CD4-positive, CD25-positive, alpha-beta regulatory T cell (primary cell): ENCODE data around the gene PLEKHA4. TPM values are rescaled to one million over a fixed set of nuclear protein-coding genes. Genes with fewer than 3 reads are reported as not detected.
"Not testable (repeated sequence)": the region's sequence is repeated elsewhere in the genome, so short reads cannot be mapped to it uniquely, and the experiment has no call there.

ENCODE experiments used
- ATAC-seq, 2 donors: fragments of 150-1000 bp; cut with Tn5 transposase; one replicate each; pipeline ENCODE4 v1.10.0; 2021; ENCODE audit warnings: low read depth in 2 of 2, moderate number of reproducible peaks in 2 of 2, moderate library complexity in 1 of 2
- DNase-seq, 3 donors: peaks; one replicate each; pipeline versions ENCODE4 v3.0.0 to v3.0.0-alpha.2; 2012 to 2022; ENCODE audit warnings: mixed read lengths in 1 of 3
- H3K27ac ChIP-seq: one replicate; pipeline ENCODE4 v1.7.0; 2013; ENCODE audit warnings: mild to moderate bottlenecking, low read length; ENCODE audit not compliant: insufficient read depth, poor library complexity, severe bottlenecking
- H3K27me3 ChIP-seq: one replicate; pipeline ENCODE4 v1.7.0; 2013; ENCODE audit warnings: low read length; ENCODE audit not compliant: control insufficient read depth, insufficient read depth
- H3K36me3 ChIP-seq: one replicate; pipeline ENCODE4 v1.7.0; 2013; ENCODE audit warnings: mild to moderate bottlenecking, low read length, moderate library complexity; ENCODE audit not compliant: control insufficient read depth, insufficient read depth
- H3K4me1 ChIP-seq: 2 replicates; pipeline ENCODE4 v1.7.0; 2013; ENCODE audit warnings: mild to moderate bottlenecking, low read length; ENCODE audit not compliant: insufficient read depth, control insufficient read depth, poor library complexity, severe bottlenecking
- H3K4me3 ChIP-seq: one replicate; pipeline ENCODE4 v1.7.0; 2013; ENCODE audit warnings: low read depth, mild to moderate bottlenecking, low read length, moderate library complexity
- H3K9me3 ChIP-seq, 2 experiments: 1 replicate in 1 of 2; 2 replicates in 1 of 2; pipeline ENCODE4 v1.7.0; 2013; ENCODE audit warnings: low read length in 2 of 2, mild to moderate bottlenecking in 1 of 2, moderate library complexity in 1 of 2; ENCODE audit not compliant: control insufficient read depth in 2 of 2
- H3K27ac Mint-ChIP-seq, 3 donors: one replicate each; pipeline ENCODE4 v1.8.0; 2020 to 2022; ENCODE audit warnings: mild to moderate bottlenecking in 3 of 3, mixed read lengths in 3 of 3, moderate library complexity in 2 of 3
- H3K27me3 Mint-ChIP-seq: one replicate; pipeline ENCODE4 v1.8.0; 2022; ENCODE audit warnings: mild to moderate bottlenecking, mixed read lengths
- H3K36me3 Mint-ChIP-seq: one replicate; pipeline ENCODE4 v1.8.0; 2020; ENCODE audit warnings: mixed read lengths
- H3K4me1 Mint-ChIP-seq, 4 donors: one replicate each; pipeline ENCODE4 v1.8.0; 2020 to 2022; ENCODE audit warnings: mixed read lengths in 4 of 4, mild to moderate bottlenecking in 1 of 4
- H3K4me3 Mint-ChIP-seq, 4 donors: one replicate each; pipeline ENCODE4 v1.8.0; 2020 to 2022; ENCODE audit warnings: mild to moderate bottlenecking in 4 of 4, mixed read lengths in 4 of 4, moderate library complexity in 3 of 4
- H3K9me3 Mint-ChIP-seq, 7 donors: one replicate each; pipeline ENCODE4 v1.8.0; 2020 to 2022; ENCODE audit warnings: mixed read lengths in 7 of 7, mild to moderate bottlenecking in 3 of 7, moderate library complexity in 2 of 7
- polyA plus RNA-seq, 4 donors: library from polyadenylated mRNA; unstranded; fragments of 300-500 nt; fragmentation: Illumina TruSeq; gene quantifications; one replicate each; pipeline ENCODE4 v1.2.3, GENCODE V29; 2021
- total RNA-seq: library from RNA; stranded (reverse); gene quantifications from one replicate; pipeline ENCODE4 v1.2.3, GENCODE V29; 2022

Gene PLEKHA4
- total and polyA plus RNA-seq, 5 donors from 2014 or later: 0.84 to 4.6 (median 1.8) TPM

DNA sequence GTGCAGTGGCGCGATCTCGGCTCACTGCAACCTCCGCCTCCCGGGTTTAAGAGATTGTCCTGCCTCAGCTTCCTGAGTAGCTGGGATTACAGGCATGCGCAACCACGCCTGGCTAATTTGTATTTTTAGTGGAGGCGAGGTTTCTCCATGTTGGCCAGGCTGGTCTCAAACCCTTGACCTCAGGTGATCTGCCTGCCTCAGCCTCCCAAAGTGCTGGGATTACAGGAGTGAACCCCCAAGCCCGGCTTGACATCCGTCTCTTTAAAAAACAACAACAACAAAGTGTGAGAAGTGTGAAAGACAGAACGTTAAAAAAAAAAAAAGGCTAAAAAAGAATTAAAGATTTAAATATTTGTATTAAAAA, 31.0 kb upstream of the PLEKHA4 start:
- not testable (repeated sequence) for H3K27me3 ChIP-seq, H3K36me3 ChIP-seq, DNase-seq, H3K9me3 ChIP-seq, ATAC-seq, H3K9me3 Mint-ChIP-seq, H3K36me3 Mint-ChIP-seq
- Mint-ChIP-seq H3K27ac (peak overlapping the region in 1 of 3 donors; percentile 96), H3K4me1 (peaks cover 0 to 54% (median 19%) of the 10 kb centered on the region in 4 donors), H3K27me3 (peaks cover 25% of the 10 kb centered on the region), H3K4me3 (peak overlapping the region; percentile 82 to 99 (median 89))
- Histone ChIP-seq H3K27ac (peak overlapping the region; percentile 84), H3K4me3 (peak overlapping the region; percentile 83), H3K4me1 (peaks cover 25% of the 10 kb centered on the region)

DNA sequence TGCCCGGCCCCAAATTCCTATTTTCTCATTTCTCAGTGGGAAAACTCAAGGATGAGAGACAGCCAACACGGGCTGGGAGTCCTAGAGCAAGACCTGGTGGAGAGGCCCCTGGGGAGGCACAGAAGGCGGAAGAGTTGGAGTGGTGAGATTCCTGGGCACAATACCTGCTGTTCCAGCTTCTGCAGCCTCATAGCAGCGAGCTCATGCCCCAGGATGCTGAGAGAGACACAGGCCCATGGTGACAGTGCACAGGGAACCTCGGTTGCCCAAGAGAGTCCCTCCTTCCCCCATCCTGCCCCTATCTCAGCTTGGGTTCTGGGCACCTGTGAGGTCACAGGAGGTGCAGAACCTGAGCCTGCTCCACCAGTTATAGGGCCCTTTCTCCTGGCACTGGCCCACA, 28.8 kb upstream of the PLEKHA4 start:
- peaks cover 0 to 45% (median 15%) of the 10 kb centered on the region in 4 donors for H3K4me1 Mint-ChIP-seq
- peak overlapping the region in 1 of 4 donors; percentile 43 for H3K4me3 Mint-ChIP-seq
- Histone ChIP-seq H3K27ac (no peak overlapping the region), H3K27me3 (peaks cover 8% of the 10 kb centered on the region), H3K4me1 (peaks cover 25% of the 10 kb centered on the region), H3K4me3 (no peak overlapping the region), H3K36me3 (no peaks in the 10 kb centered on the region), H3K9me3 (no peaks in the 10 kb centered on the region)
- ATAC-seq (no peak), DNase-seq (no peak)
- H3K27me3 Mint-ChIP-seq: peaks cover 41% of the 10 kb centered on the region
- H3K36me3 Mint-ChIP-seq: peaks cover 4% of the 10 kb centered on the region
- peak overlapping the region in 2 of 3 donors; percentile 12 to 34 for H3K27ac Mint-ChIP-seq
- H3K9me3 Mint-ChIP-seq: peaks cover 0 to 1% (median 0%) of the 10 kb centered on the region in 7 donors

DNA sequence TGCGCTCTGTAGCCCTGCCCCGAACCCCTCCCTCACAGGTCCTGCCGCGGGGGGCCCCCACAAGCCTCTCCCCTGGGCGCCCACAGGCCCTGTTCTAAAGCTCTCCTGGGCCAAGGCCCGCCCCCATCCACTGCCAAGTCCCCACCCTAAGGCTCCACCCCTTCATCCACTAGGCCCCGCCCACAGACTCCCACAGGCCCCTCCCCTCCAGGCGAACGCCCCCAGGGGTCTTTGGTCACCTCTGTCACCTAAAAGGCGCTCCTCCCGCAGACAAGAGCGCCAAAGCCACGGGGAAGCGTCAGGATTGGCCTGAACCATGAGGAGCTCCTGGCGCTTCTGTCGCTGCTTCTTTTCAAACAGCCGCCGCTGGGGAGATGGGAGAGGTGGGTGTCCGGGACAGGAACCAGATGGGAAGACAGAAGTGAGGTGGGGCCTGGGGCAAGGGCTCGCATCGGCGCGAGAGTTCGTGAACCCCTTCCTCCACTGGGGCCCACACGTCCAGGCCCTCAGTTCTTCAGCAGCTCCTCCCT, 27.8 kb upstream of the PLEKHA4 start:
- H3K27ac Mint-ChIP-seq: peak overlapping the region; percentile 12 to 96 (median 81)
- H3K9me3 ChIP-seq: no peaks in the 10 kb centered on the region
- H3K27ac ChIP-seq: no peak overlapping the region
- peaks cover 4% of the 10 kb centered on the region for H3K36me3 Mint-ChIP-seq
- H3K4me1 Mint-ChIP-seq: peaks cover 0 to 36% (median 11%) of the 10 kb centered on the region in 4 donors
- peaks cover 0 to 3% (median 0%) of the 10 kb centered on the region in 7 donors for H3K9me3 Mint-ChIP-seq
- peaks cover 48% of the 10 kb centered on the region for H3K27me3 Mint-ChIP-seq
- ATAC-seq: no peak
- H3K4me3 ChIP-seq: no peak overlapping the region
- H3K4me3 Mint-ChIP-seq: peak overlapping the region; percentile 43 to 75 (median 64)
- peak in 2 of 3 donors; percentile 36 to 47 for DNase-seq
- H3K36me3 ChIP-seq: no peaks in the 10 kb centered on the region
- peaks cover 10% of the 10 kb centered on the region for H3K27me3 ChIP-seq
- peaks cover 19% of the 10 kb centered on the region for H3K4me1 ChIP-seq

DNA sequence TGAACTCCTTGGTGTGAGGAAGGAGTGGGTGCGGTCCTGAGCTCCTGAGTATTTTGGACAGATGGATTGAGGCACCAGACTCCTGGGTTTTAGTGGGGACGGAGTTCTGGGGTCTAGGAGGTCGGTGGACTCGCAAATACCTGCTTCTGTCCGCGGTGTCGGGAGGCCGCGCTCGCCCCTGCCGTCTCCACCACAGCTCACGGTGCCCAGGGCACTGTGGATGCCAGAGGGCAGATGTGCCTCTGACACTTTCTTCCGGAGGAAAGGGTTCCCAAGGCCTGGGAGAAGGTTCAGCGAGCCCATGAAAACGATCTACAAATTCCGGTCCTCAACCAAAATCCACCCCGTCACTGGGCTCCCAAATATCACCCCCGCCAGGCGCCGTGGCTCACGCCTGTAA, 26.8 kb upstream of the PLEKHA4 start:
- H3K27me3 Mint-ChIP-seq: peaks cover 48% of the 10 kb centered on the region
- Histone ChIP-seq H3K27ac (no peak overlapping the region), H3K36me3 (no peaks in the 10 kb centered on the region), H3K27me3 (peaks cover 10% of the 10 kb centered on the region), H3K9me3 (no peaks in the 10 kb centered on the region), H3K4me1 (peaks cover 9% of the 10 kb centered on the region), H3K4me3 (no peak overlapping the region)
- H3K9me3 Mint-ChIP-seq: peaks cover 0 to 3% (median 0%) of the 10 kb centered on the region in 7 donors
- no peaks in the 10 kb centered on the region for H3K36me3 Mint-ChIP-seq
- DNase-seq (no peak), ATAC-seq (no peak)
- H3K4me1 Mint-ChIP-seq: peaks cover 0 to 29% (median 7%) of the 10 kb centered on the region in 4 donors
- H3K27ac Mint-ChIP-seq: no peak overlapping the region
- H3K4me3 Mint-ChIP-seq: peak overlapping the region in 3 of 4 donors; percentile 7 to 63 (median 28)

DNA sequence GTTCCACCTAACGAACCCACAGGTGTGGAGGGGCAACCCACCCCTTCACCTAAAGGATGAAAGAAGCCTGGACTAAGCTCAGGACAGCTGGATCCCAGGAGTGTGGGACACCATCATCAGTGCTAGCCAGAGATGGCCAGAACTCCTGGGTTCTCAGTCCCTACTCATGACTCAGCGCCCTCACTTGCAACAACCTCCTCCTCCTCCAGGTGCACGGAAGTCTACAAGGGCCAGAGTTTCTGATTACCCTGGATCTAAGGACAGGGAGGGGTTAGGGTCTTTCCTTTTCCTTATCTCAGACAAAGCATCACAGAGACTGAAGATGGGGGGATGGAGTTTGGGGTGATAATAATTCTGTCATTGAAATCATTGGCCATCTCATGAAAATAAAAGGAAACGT, 22.1 kb upstream of the PLEKHA4 start:
- Histone ChIP-seq H3K36me3 (no peaks in the 10 kb centered on the region), H3K27me3 (peaks cover 10% of the 10 kb centered on the region), H3K4me3 (no peak overlapping the region), H3K4me1 (peaks cover 1% of the 10 kb centered on the region), H3K27ac (no peak overlapping the region), H3K9me3 (no peaks in the 10 kb centered on the region)
- H3K4me1 Mint-ChIP-seq: peaks cover 0 to 10% (median 2%) of the 10 kb centered on the region in 4 donors
- no peaks in the 10 kb centered on the region for H3K36me3 Mint-ChIP-seq
- peaks cover 0 to 1% (median 0%) of the 10 kb centered on the region in 7 donors for H3K9me3 Mint-ChIP-seq
- ATAC-seq (no peak), DNase-seq (no peak)
- H3K4me3 Mint-ChIP-seq: peak overlapping the region in 1 of 4 donors; percentile 3
- no peak overlapping the region for H3K27ac Mint-ChIP-seq
- H3K27me3 Mint-ChIP-seq: peaks cover 34% of the 10 kb centered on the region

DNA sequence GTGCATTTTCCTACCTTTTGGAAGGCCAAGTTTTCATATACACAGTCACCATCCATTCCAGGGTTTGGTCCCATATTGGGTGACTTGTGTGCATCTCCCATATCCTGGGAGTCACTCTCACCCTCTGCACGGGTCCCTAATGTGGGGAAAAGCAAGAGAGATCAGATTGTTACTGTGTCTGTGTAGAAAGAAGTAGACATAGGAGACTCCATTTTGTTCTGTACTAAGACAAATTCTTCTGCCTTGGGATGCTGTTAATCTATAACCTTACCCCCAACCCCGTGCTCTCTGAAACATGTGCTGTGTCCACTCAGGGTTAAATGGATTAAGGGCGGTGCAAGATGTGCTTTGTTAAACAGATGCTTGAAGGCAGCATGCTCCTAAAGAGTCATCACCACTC, 21.1 kb upstream of the PLEKHA4 start:
- not testable (repeated sequence) for H3K4me1 ChIP-seq, H3K27me3 ChIP-seq, H3K27ac ChIP-seq, H3K27ac Mint-ChIP-seq, H3K4me1 Mint-ChIP-seq, H3K4me3 ChIP-seq, H3K9me3 ChIP-seq, H3K36me3 Mint-ChIP-seq, ATAC-seq, DNase-seq, H3K9me3 Mint-ChIP-seq, H3K4me3 Mint-ChIP-seq, H3K36me3 ChIP-seq
- peaks cover 24% of the 10 kb centered on the region for H3K27me3 Mint-ChIP-seq

DNA sequence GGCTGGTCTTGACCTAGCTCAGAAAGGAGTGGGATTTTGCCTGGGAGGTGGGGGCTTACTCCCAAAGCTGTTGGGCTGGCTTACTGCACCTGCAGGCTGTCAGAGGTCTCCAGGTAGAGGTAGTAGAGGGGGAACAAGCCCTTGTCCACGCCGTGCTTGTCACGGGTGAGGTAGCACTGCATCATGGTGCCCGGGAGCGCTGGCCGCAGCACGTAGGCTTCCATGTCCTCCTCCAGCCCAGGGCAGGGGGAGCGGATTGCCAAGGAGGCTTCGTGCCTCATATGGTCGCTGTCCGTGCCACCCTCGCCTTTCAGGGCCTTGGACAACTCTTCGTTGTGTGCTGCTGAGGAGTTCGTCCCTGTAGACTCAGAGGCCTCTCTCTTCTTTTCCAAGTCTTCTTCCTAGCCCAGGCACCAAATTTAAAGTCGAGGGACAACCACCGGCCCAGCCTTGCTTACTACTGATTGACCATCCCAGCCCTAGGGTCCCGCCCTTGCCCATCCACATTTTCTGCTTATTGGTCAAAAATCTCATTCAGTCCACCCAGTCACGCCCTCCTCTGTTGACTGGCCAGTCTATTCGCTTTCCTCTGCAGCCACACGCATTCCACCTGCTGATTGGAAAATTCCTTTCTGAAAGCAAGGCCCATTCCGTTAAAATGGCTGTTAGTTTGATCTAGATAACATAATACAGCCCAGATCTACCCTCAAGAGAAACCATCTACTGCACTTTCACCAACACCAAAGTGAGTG, 19.6 kb upstream of the PLEKHA4 start:
- Histone ChIP-seq H3K9me3 (no peaks in the 10 kb centered on the region), H3K36me3 (no peaks in the 10 kb centered on the region), H3K27ac (no peak overlapping the region), H3K4me1 (no peaks in the 10 kb centered on the region), H3K27me3 (peaks cover 2% of the 10 kb centered on the region), H3K4me3 (no peak overlapping the region)
- H3K27me3 Mint-ChIP-seq: peaks cover 12% of the 10 kb centered on the region
- no peaks in the 10 kb centered on the region for H3K36me3 Mint-ChIP-seq
- no peak for ATAC-seq
- DNase-seq: no peak
- peaks cover 0 to 7% (median 0%) of the 10 kb centered on the region in 7 donors for H3K9me3 Mint-ChIP-seq
- H3K4me1 Mint-ChIP-seq: no peaks in the 10 kb centered on the region
- H3K27ac Mint-ChIP-seq: no peak overlapping the region
- peak overlapping the region in 1 of 4 donors; percentile 63 for H3K4me3 Mint-ChIP-seq
